SH-SY5Y (cell line): Measurements from ENCODE around the gene GPR37L1.

ENCODE experiments used
- GATA2 ChIP-seq: IDR thresholded peaks from 2 replicates; pipeline ENCODE4 v1.6.1; 2011; ENCODE audit warnings: mild to moderate bottlenecking, low read depth, low read length
- GATA3 ChIP-seq: IDR thresholded peaks from 2 replicates; pipeline ENCODE4 v1.6.1; 2011; ENCODE audit warnings: low read depth, mild to moderate bottlenecking, low read length, moderate library complexity

DNA sequence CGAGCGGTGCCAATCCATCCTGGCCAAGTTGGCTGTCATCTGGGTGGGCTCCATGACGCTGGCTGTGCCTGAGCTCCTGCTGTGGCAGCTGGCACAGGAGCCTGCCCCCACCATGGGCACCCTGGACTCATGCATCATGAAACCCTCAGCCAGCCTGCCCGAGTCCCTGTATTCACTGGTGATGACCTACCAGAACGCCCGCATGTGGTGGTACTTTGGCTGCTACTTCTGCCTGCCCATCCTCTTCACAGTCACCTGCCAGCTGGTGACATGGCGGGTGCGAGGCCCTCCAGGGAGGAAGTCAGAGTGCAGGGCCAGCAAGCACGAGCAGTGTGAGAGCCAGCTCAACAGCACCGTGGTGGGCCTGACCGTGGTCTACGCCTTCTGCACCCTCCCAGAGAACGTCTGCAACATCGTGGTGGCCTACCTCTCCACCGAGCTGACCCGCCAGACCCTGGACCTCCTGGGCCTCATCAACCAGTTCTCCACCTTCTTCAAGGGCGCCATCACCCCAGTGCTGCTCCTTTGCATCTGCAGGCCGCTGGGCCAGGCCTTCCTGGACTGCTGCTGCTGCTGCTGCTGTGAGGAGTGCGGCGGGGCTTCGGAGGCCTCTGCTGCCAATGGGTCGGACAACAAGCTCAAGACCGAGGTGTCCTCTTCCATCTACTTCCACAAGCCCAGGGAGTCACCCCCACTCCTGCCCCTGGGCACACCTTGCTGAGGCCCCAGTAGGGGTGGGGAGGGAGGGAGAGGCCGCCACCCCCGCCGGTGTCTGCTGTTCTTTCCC lies 5.3 kb downstream of the GPR37L1 start:
- TF ChIP-seq GATA2, result no peak
- no peak for TF ChIP-seq GATA3
